ENCODE data around the gene FCHO1.

GRCh38 chr19:17778968-17779929, 28.0 kb downstream of the FCHO1 start:
- TF ChIP-seq CTCF (IDR thresholded peaks at IDR 0.05) (no peak), POLR2A (IDR thresholded peaks at IDR 0.05) (no peak)

Data from testis (tissue), 2 donors.